AG04449 (cell line): ENCODE measurements around the gene USP13.

Experiments
- CTCF ChIA-PET: fragments of 350-600 bp; formaldehyde crosslinking; extraction: SDS; loops from one replicate; lab custom pipeline; 2021; ENCODE audit warnings: antibody characterized with exemption; lab: Yijun Ruan, JAX
- POLR2A ChIA-PET: fragments of 400-600, 350-600 bp; formaldehyde crosslinking; extraction: SDS; loops from one replicate; lab custom pipeline; 2020; ENCODE audit warnings: antibody characterized with exemption, inconsistent platforms; lab: Yijun Ruan, JAX
- DNase-seq: peaks from one replicate; pipeline ENCODE4 v3.0.0-alpha.2; 2010; ENCODE audit warnings: low read depth, low spot score
- H3K4me3 ChIP-seq: 2 replicates; pipeline ENCODE4 v1.5.1; 2011; ENCODE audit warnings: low read depth, mild to moderate bottlenecking, control low read depth, low read length
- TF ChIP-seq, protein P1 (sequence below): IDR thresholded peaks from one replicate; pipeline ENCODE4 v1.5.1; 2011; ENCODE audit warnings: mild to moderate bottlenecking, moderate library complexity, low read length, control low read depth, inconsistent platforms; ENCODE audit not compliant: insufficient read depth; ENCODE audit errors: missing control alignments

The USP13 gene

DNA sequence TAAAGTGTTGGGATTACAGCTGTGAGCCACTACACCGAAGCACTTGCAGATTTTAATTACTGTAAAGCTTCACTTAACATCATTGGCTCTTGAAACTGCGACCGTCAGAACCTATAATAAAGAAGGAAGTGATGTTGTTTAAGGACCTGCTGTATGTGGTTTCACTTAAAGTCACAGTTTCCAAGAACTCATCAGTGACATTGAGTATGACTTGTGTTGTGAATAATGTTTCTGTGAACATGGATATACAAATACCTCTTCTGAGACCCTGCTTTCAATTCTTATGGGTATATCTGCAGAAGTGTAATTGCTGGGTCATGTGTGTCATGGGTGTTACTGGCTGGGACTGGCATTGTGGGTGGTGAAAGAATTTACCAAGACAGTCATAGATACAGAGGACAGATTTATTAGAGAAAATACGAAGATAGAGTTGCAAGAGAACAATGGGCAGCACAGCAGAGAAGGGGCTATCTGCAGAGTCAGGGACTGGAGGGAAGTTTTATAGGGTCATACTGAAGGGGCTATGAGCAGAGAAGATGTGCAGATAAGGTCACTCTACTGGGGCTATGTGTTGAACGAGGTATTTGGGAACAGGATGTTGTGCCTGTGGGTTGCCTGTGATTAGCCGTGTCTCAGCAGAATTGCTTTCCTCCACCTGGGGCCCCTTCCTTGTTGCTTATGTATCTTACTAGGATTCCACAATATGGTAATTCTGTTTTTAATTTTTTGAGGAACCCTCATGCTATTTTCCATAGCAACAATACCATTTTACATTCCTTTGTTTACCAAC is 43.7 kb upstream of the USP13 start:
- TF ChIP-seq, protein P1, sequence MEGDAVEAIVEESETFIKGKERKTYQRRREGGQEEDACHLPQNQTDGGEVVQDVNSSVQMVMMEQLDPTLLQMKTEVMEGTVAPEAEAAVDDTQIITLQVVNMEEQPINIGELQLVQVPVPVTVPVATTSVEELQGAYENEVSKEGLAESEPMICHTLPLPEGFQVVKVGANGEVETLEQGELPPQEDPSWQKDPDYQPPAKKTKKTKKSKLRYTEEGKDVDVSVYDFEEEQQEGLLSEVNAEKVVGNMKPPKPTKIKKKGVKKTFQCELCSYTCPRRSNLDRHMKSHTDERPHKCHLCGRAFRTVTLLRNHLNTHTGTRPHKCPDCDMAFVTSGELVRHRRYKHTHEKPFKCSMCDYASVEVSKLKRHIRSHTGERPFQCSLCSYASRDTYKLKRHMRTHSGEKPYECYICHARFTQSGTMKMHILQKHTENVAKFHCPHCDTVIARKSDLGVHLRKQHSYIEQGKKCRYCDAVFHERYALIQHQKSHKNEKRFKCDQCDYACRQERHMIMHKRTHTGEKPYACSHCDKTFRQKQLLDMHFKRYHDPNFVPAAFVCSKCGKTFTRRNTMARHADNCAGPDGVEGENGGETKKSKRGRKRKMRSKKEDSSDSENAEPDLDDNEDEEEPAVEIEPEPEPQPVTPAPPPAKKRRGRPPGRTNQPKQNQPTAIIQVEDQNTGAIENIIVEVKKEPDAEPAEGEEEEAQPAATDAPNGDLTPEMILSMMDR: no peak
- ChIA-PET CTCF (no interaction called here), POLR2A (no interaction called here)

GRCh38 chr3:179610066-179610465 is 42.8 kb upstream of the USP13 start:
- H3K4me3 ChIP-seq: no peak overlapping the region
- ChIA-PET CTCF (no interaction called here), POLR2A (no interaction called here)
- TF ChIP-seq, protein P1: no peak
- DNase-seq: no peak

More for the DNA sequence above, 43.7 kb upstream of the USP13 start:
- H3K4me3 ChIP-seq: no peak overlapping the region
- DNase-seq: no peak

DNA sequence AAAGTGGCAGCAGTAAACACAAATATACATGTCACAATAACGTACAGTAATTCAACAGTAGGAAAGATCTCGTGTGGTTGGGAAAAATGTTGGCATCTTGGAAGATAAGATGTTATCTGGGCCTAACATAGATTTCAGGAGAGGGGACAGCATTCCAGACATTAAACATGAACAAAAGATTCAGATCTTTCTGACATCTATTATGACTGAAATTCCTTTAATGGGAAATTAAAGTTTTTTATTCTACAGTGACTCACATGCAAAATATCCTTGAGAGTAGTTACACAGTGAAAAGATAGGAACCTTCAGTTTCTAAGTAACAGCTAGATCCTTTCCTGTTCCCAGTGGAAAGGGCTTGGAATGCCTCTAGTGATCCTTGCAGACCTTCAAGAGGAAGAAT is 39.0 kb upstream of the USP13 start:
- TF ChIP-seq, protein P1: no peak
- H3K4me3 ChIP-seq: no peak overlapping the region
- ChIA-PET CTCF (interaction anchor here (0.6 to 1.0 kb wide), 2 partner anchors 36 to 196 kb away, joined by 3 to 4 read pairs; no protein-coding TSS in a partner anchor), POLR2A (no interaction called here)
- DNase-seq: no peak

GRCh38 chr3:179615458-179616173 is 37.2 kb upstream of the USP13 start:
- TF ChIP-seq, protein P1: no peak
- ChIA-PET CTCF (interaction anchor here (0.7 to 1.3 kb wide), 6 partner anchors 8 to 789 kb away, joined by 3 to 4 read pairs (median 3); no protein-coding TSS in a partner anchor), POLR2A (no interaction called here)
- H3K4me3 ChIP-seq: no peak overlapping the region
- no peak for DNase-seq

GRCh38 chr3:179622023-179622422 is 30.8 kb upstream of the USP13 start:
- no peak for DNase-seq
- CTCF ChIA-PET: interaction anchor here (1.9 kb wide), 1 partner anchor 28 kb away, joined by 5 read pairs; no protein-coding TSS in a partner anchor
- TF ChIP-seq, protein P1: no peak

DNA sequence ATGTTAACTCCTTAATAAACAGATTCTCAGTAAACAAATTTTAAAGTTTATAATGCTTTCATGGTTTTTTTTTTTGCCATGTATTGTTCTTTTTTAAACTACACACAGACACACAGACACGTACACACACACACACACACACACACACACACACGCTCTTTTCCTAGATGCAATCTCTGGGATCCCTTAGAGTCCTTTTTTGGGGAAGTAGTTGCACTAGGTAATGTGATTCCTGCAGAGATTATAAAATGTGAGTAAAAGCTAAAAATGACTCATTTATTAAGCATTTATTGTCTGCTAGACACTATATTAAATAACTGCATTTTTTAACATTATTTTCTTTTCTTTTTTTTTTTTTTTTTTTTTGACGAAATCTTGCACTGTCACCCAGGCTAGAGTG is 28.4 kb upstream of the USP13 start:
- no peak for DNase-seq
- TF ChIP-seq, protein P1: no peak
- CTCF ChIA-PET: interaction anchor here (0.8 kb wide), 1 partner anchor 353 kb away, joined by 3 read pairs; no protein-coding TSS in a partner anchor
- no peak overlapping the region for H3K4me3 ChIP-seq
- POLR2A ChIA-PET: no interaction called here

More at GRCh38 chr3:179622023-179622422, 30.8 kb upstream of the USP13 start:
- POLR2A ChIA-PET: no interaction called here
- H3K4me3 ChIP-seq: no peak overlapping the region
